ENCODE data around the gene UIMC1.

DNA sequence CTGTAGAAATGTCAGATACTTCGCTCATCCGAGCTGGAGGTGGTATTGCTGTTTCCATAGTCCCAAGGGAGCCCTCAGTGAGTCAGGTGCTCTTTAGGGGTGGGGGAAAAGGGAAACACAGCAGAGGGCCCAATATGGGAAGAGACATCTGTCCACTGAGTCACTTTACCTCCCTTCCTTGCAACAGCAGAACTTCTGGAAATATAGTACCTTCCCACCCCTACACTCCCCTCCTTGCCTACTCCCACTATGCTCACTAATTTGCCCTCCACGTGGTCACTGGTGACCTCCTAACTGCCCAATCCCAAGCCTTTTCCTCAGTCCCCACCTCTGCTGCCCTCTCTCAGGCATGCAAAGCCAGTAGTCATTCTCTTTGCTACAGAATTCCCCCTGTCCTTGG, 109.3 kb downstream of the UIMC1 start:
- TF ChIP-seq POLR2AphosphoS5 (IDR thresholded peaks at IDR 0.05) = no peak
- TF ChIP-seq, protein P1, sequence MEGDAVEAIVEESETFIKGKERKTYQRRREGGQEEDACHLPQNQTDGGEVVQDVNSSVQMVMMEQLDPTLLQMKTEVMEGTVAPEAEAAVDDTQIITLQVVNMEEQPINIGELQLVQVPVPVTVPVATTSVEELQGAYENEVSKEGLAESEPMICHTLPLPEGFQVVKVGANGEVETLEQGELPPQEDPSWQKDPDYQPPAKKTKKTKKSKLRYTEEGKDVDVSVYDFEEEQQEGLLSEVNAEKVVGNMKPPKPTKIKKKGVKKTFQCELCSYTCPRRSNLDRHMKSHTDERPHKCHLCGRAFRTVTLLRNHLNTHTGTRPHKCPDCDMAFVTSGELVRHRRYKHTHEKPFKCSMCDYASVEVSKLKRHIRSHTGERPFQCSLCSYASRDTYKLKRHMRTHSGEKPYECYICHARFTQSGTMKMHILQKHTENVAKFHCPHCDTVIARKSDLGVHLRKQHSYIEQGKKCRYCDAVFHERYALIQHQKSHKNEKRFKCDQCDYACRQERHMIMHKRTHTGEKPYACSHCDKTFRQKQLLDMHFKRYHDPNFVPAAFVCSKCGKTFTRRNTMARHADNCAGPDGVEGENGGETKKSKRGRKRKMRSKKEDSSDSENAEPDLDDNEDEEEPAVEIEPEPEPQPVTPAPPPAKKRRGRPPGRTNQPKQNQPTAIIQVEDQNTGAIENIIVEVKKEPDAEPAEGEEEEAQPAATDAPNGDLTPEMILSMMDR (IDR thresholded peaks at IDR 0.05) = no peak
